Keratinocyte (primary cell): Measurements from ENCODE around the gene PARD6G.

Experiments used
- EZH2 ChIP-seq: IDR thresholded peaks from one replicate; pipeline ENCODE4 v1.6.1; 2012; ENCODE audit warnings: inconsistent platforms, mild to moderate bottlenecking, low read length, moderate library complexity
- TF ChIP-seq, protein P1 (sequence below), 3 experiments: IDR thresholded peaks in 1 of 3; conservative IDR thresholded peaks in 1 of 3; optimal IDR thresholded peaks in 1 of 3; 2 replicates in 2 of 3; 3 replicates in 1 of 3; pipeline versions ENCODE3 to v1.5.1; 2011; ENCODE audit warnings: low read length in 3 of 3, mild to moderate bottlenecking in 3 of 3, moderate library complexity in 2 of 3, control low read depth in 1 of 3, inconsistent platforms in 1 of 3; ENCODE audit not compliant: insufficient read depth in 2 of 3; ENCODE audit errors: extremely low read depth in 1 of 3

DNA sequence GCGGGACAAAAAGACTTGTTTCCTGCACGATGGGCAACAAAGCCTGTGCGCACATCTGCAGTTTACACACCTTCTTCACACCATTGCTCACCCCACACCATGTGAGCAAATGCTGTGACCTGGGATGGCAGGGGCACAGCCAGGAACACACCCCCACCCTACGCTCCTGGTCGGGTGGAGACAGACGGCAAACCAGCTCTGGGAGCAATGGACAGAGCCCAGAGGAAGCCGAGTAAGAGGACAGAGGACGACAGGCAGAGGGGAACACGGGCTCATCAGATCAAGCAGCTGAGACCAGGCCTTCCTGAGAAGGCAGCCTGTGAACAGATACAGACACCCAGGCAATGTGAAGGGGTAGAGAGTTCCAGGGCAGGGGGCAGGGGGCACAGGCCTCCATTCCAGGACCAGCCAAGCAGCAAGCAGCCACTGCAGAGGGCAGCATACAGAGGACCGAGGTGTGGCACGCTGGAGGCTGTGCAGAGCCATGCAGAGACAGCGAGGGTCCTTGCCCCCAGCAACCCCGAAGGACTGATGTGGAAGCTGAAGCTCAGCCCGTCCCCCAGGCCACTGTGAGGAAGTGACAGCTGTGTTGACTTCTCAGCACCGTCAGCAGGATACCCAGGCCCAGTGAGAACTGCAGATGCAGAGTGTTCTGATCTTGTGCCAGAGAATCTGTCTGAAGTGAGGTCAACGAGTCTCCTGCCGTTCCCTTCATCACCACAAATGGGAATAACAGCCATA lies 46.2 kb downstream of the PARD6G start:
- TF ChIP-seq, protein P1, sequence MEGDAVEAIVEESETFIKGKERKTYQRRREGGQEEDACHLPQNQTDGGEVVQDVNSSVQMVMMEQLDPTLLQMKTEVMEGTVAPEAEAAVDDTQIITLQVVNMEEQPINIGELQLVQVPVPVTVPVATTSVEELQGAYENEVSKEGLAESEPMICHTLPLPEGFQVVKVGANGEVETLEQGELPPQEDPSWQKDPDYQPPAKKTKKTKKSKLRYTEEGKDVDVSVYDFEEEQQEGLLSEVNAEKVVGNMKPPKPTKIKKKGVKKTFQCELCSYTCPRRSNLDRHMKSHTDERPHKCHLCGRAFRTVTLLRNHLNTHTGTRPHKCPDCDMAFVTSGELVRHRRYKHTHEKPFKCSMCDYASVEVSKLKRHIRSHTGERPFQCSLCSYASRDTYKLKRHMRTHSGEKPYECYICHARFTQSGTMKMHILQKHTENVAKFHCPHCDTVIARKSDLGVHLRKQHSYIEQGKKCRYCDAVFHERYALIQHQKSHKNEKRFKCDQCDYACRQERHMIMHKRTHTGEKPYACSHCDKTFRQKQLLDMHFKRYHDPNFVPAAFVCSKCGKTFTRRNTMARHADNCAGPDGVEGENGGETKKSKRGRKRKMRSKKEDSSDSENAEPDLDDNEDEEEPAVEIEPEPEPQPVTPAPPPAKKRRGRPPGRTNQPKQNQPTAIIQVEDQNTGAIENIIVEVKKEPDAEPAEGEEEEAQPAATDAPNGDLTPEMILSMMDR (optimal IDR thresholded peaks at IDR 0.05 in 1 of 3, IDR thresholded peaks at IDR 0.05 in 1 of 3, conservative IDR thresholded peaks at IDR 0.05 in 1 of 3; ENCODE audit: extremely low read depth in 1 of 3, insufficient read depth in 2 of 3, low read length in 3 of 3), result no peak
- no peak for TF ChIP-seq EZH2
